ENCODE measurements around the gene NMNAT3. TPM values are rescaled to one million over a fixed set of nuclear protein-coding genes. Genes with fewer than 3 reads are reported as not detected.

Gene NMNAT3
- polyA plus RNA-seq, 1 donor (not counting 4 experiments of a cell fraction or from before 2014, with no cell fraction given), result 1.6 TPM

- H3K27ac ChIP-seq (ENCODE audit: control insufficient read depth, insufficient read depth, low read length), result no peak overlapping the region
- FAIRE-seq (no peak), DNase-seq (ENCODE audit: low read depth, low spot score) (no peak)
- H3K79me2 ChIP-seq (ENCODE audit: control insufficient read depth, insufficient read depth, low read length), result no peaks in the 10 kb centered on the region
- no peaks in the 10 kb centered on the region for H3K9me3 ChIP-seq (ENCODE audit: control insufficient read depth, low read depth, low read length)
- H3K4me3 ChIP-seq (ENCODE audit: control insufficient read depth in 2 of 3, extremely low read depth in 1 of 3, insufficient read depth in 2 of 3, low read depth in 1 of 3, low read length in 3 of 3), result no peak overlapping the region
- H3K27me3 ChIP-seq (ENCODE audit: control insufficient read depth, extremely low read depth, insufficient read depth, low read length), result no peaks in the 10 kb centered on the region
- no peak for TF ChIP-seq EZH2 (IDR thresholded peaks at IDR 0.05; ENCODE audit: low read length)
- TF ChIP-seq, protein P1, sequence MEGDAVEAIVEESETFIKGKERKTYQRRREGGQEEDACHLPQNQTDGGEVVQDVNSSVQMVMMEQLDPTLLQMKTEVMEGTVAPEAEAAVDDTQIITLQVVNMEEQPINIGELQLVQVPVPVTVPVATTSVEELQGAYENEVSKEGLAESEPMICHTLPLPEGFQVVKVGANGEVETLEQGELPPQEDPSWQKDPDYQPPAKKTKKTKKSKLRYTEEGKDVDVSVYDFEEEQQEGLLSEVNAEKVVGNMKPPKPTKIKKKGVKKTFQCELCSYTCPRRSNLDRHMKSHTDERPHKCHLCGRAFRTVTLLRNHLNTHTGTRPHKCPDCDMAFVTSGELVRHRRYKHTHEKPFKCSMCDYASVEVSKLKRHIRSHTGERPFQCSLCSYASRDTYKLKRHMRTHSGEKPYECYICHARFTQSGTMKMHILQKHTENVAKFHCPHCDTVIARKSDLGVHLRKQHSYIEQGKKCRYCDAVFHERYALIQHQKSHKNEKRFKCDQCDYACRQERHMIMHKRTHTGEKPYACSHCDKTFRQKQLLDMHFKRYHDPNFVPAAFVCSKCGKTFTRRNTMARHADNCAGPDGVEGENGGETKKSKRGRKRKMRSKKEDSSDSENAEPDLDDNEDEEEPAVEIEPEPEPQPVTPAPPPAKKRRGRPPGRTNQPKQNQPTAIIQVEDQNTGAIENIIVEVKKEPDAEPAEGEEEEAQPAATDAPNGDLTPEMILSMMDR (optimal IDR thresholded peaks at IDR 0.05 in 1 of 3, IDR thresholded peaks at IDR 0.05 in 1 of 3, conservative IDR thresholded peaks at IDR 0.05 in 1 of 3; ENCODE audit: extremely low read depth in 1 of 3, insufficient read depth in 2 of 3, low read length in 3 of 3), result no peak
- H3K4me1 ChIP-seq (ENCODE audit: control insufficient read depth, extremely low read depth, insufficient read depth, low read length), result no peaks in the 10 kb centered on the region
- H3K9ac ChIP-seq (ENCODE audit: control insufficient read depth, extremely low read depth, insufficient read depth, low read length), result no peak overlapping the region
- H3K4me2 ChIP-seq (ENCODE audit: control insufficient read depth, extremely low read depth, insufficient read depth, low read depth, low read length), result no peak overlapping the region
- H3K36me3 ChIP-seq (ENCODE audit: control insufficient read depth in 2 of 2, extremely low read depth in 1 of 2, insufficient read depth in 2 of 2, low read length in 2 of 2), result no peaks in the 10 kb centered on the region
- dilution Hi-C loops (cut with MboI; ENCODE audit: extremely low pct_ligation_motif_present, low sequenced_read_pairs), result no loop called here
- no peaks in the 10 kb centered on the region for H3K9me1 ChIP-seq (ENCODE audit: control insufficient read depth, extremely low read depth, insufficient read depth, low read length)
- H4K20me1 ChIP-seq (ENCODE audit: control insufficient read depth, extremely low read depth, insufficient read depth, low read length), result no peaks in the 10 kb centered on the region
- H2AFZ ChIP-seq (ENCODE audit: control insufficient read depth, low read length), result no peak overlapping the region
Observed at GRCh38 chr3:139686624-139687023, 8.9 kb upstream of the NMNAT3 start.

GRCh38 chr3:139686206-139686605 lies 8.4 kb upstream of the NMNAT3 start:
- dilution Hi-C loops (cut with MboI; ENCODE audit: extremely low pct_ligation_motif_present, low sequenced_read_pairs), result no loop called here
- no peak overlapping the region for H3K4me3 ChIP-seq (ENCODE audit: control insufficient read depth in 2 of 3, extremely low read depth in 1 of 3, insufficient read depth in 2 of 3, low read depth in 1 of 3, low read length in 3 of 3)
- H2AFZ ChIP-seq (ENCODE audit: control insufficient read depth, low read length), result no peak overlapping the region
- no peaks in the 10 kb centered on the region for H3K27me3 ChIP-seq (ENCODE audit: control insufficient read depth, extremely low read depth, insufficient read depth, low read length)
- no peaks in the 10 kb centered on the region for H3K4me1 ChIP-seq (ENCODE audit: control insufficient read depth, extremely low read depth, insufficient read depth, low read length)
- FAIRE-seq (no peak), DNase-seq (ENCODE audit: low read depth, low spot score) (no peak)
- TF ChIP-seq, protein P1 (optimal IDR thresholded peaks at IDR 0.05 in 1 of 3, IDR thresholded peaks at IDR 0.05 in 1 of 3, conservative IDR thresholded peaks at IDR 0.05 in 1 of 3; ENCODE audit: extremely low read depth in 1 of 3, insufficient read depth in 2 of 3, low read length in 3 of 3), result no peak
- no peak for TF ChIP-seq EZH2 (IDR thresholded peaks at IDR 0.05; ENCODE audit: low read length)
- H3K4me2 ChIP-seq (ENCODE audit: control insufficient read depth, extremely low read depth, insufficient read depth, low read depth, low read length), result no peak overlapping the region
- H3K27ac ChIP-seq (ENCODE audit: control insufficient read depth, insufficient read depth, low read length), result no peak overlapping the region
- no peaks in the 10 kb centered on the region for H3K79me2 ChIP-seq (ENCODE audit: control insufficient read depth, insufficient read depth, low read length)
- no peak overlapping the region for H3K9ac ChIP-seq (ENCODE audit: control insufficient read depth, extremely low read depth, insufficient read depth, low read length)
- no peaks in the 10 kb centered on the region for H3K9me1 ChIP-seq (ENCODE audit: control insufficient read depth, extremely low read depth, insufficient read depth, low read length)
- H4K20me1 ChIP-seq (ENCODE audit: control insufficient read depth, extremely low read depth, insufficient read depth, low read length), result no peaks in the 10 kb centered on the region
- H3K36me3 ChIP-seq (ENCODE audit: control insufficient read depth in 2 of 2, extremely low read depth in 1 of 2, insufficient read depth in 2 of 2, low read length in 2 of 2), result no peaks in the 10 kb centered on the region
- no peaks in the 10 kb centered on the region for H3K9me3 ChIP-seq (ENCODE audit: control insufficient read depth, low read depth, low read length)

Measured in keratinocyte (primary cell).